ENCODE results near the gene DNAJC8.

DNA sequence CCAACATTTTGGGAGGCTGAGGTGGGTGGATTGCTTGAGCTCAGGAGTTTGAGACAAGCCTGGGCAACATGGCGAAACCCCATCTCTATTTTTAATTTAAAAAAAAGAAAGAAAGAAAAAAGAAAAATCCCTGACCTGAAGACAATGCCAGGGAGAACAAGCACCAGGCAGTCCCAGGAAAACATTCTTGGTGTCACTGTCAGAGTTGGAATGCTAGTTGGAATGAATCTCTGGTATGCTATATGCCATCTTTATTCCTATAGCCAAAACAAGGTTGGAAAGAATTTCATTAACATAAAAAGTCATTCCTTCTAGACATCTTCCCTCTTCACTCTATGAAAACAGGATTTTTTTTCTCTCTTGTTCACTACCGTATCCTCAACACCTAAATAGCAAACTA lies 2.8 kb downstream of the DNAJC8 start:
- TF ChIP-seq EZH2 (IDR thresholded peaks at IDR 0.05; ENCODE audit: borderline replicate concordance, low read depth, low read length, severe bottlenecking): no peak
- TF ChIP-seq, protein P1, sequence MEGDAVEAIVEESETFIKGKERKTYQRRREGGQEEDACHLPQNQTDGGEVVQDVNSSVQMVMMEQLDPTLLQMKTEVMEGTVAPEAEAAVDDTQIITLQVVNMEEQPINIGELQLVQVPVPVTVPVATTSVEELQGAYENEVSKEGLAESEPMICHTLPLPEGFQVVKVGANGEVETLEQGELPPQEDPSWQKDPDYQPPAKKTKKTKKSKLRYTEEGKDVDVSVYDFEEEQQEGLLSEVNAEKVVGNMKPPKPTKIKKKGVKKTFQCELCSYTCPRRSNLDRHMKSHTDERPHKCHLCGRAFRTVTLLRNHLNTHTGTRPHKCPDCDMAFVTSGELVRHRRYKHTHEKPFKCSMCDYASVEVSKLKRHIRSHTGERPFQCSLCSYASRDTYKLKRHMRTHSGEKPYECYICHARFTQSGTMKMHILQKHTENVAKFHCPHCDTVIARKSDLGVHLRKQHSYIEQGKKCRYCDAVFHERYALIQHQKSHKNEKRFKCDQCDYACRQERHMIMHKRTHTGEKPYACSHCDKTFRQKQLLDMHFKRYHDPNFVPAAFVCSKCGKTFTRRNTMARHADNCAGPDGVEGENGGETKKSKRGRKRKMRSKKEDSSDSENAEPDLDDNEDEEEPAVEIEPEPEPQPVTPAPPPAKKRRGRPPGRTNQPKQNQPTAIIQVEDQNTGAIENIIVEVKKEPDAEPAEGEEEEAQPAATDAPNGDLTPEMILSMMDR (IDR thresholded peaks at IDR 0.05; ENCODE audit: borderline replicate concordance, extremely low read depth, low read length, poor library complexity, severe bottlenecking): no peak

All from DND-41 (cell line).